ENCODE results near the gene DMRT1. TPM values are rescaled to one million over a fixed set of nuclear protein-coding genes. Genes with fewer than 3 reads are reported as not detected.

Gene DMRT1
- total and polyA plus RNA-seq, 9 of the 15 experiments (the other 6 are each of a cell fraction or from before 2014, with no cell fraction given): not detected

- ChIA-PET POLR2A (no interaction called here), CTCF (ENCODE audit: low intra/inter-chr PET ratio) (interaction anchor here (0.6 kb wide), 1 partner anchor 1158 kb away, joined by 3 read pairs; no protein-coding TSS in a partner anchor)
- no peaks in the 10 kb centered on the region for H3K9me1 ChIP-seq (ENCODE audit: control insufficient read depth, insufficient read depth, low read length)
- no peak overlapping the region for H3K27ac ChIP-seq (ENCODE audit: extremely low read depth, low read depth, low read length)
- in situ Hi-C loops (cut with MboI): no loop called here
- H3K4me3 ChIP-seq: no peak overlapping the region
- ATAC-seq (peak; percentile 79), FAIRE-seq (no peak), DNase-seq (ENCODE audit: extremely low read depth in 1 of 4, low spot score in 3 of 4) (peak in 3 of 4 experiments; percentile 12 to 29 (median 13))
- no peaks in the 10 kb centered on the region for H3K9me3 ChIP-seq (replicated peaks; ENCODE audit: control insufficient read depth, insufficient read depth, low read depth, low read length)
- H3K79me2 ChIP-seq (ENCODE audit: control insufficient read depth, insufficient read depth, low read length): no peaks in the 10 kb centered on the region
- H3K4me2 ChIP-seq (ENCODE audit: insufficient read depth, low read length): no peak overlapping the region
- no peak overlapping the region for H2AFZ ChIP-seq (ENCODE audit: low read depth, low read length)
- no peaks in the 10 kb centered on the region for H3K4me1 ChIP-seq (replicated peaks in 1 of 2; ENCODE audit: control insufficient read depth in 2 of 2, insufficient read depth in 2 of 2, low read length in 2 of 2)
- no peak overlapping the region for H3K9ac ChIP-seq (ENCODE audit: insufficient read depth in 1 of 2, low read depth in 2 of 2, low read length in 2 of 2)
- intact Hi-C loops (cut with micrococcal nuclease): no loop called here
- under 1% methylated on average over 9 of the region's 10 CpGs for WGBS (ENCODE audit: insufficient coverage, low coverage, missing lambda C conversion rate)
- no TSS peak for BruUV-seq (replicated peaks)
- no peaks in the 10 kb centered on the region for H3K27me3 ChIP-seq (ENCODE audit: control insufficient read depth in 2 of 2, insufficient read depth in 2 of 2, low read length in 2 of 2)
- no peaks in the 10 kb centered on the region for H3K36me3 ChIP-seq (ENCODE audit: control insufficient read depth, insufficient read depth, low read length)
- H4K20me1 ChIP-seq (replicated peaks; ENCODE audit: control insufficient read depth, insufficient read depth, low read length): no peaks in the 10 kb centered on the region
- no peak for TF ChIP-seq DPF2 (IDR thresholded peaks at IDR 0.05)
- no peak for TF ChIP-seq HDAC6 (IDR thresholded peaks at IDR 0.05; ENCODE audit: low read depth, low read length)
- TF ChIP-seq ETS1 (conservative IDR thresholded peaks at IDR 0.05; ENCODE audit: control insufficient read depth, low read depth, low read length): no peak
- no peak for TF ChIP-seq SMAD4 (CRISPR knock-in tag; conservative IDR thresholded peaks at IDR 0.05)
- TF ChIP-seq USF2 (CRISPR knock-in tag; IDR thresholded peaks at IDR 0.05): peak; percentile 85
- peak; percentile 21 to 31; a peak in 1 of 4 replicates for TF ChIP-seq RAD21 (CRISPR knock-in tag; conservative IDR thresholded peaks at IDR 0.05 in 1 of 2, IDR thresholded peaks at IDR 0.05 in 1 of 2)
- TF ChIP-seq ZBTB9 (CRISPR knock-in tag; IDR thresholded peaks at IDR 0.05): no peak
- TF ChIP-seq HEY1 (CRISPR knock-in tag; IDR thresholded peaks at IDR 0.05; ENCODE audit: borderline replicate concordance): no peak
- TF ChIP-seq ZNF253 (CRISPR knock-in tag; conservative IDR thresholded peaks at IDR 0.05): no peak
- TF ChIP-seq SMARCB1 (IDR thresholded peaks at IDR 0.05; ENCODE audit: insufficient read length, low read depth): no peak
- TF ChIP-seq ZNF707 (CRISPR knock-in tag; conservative IDR thresholded peaks at IDR 0.05): no peak
- no peak for TF ChIP-seq CHAMP1 (IDR thresholded peaks at IDR 0.05)
- no peak for TF ChIP-seq ETV6 (IDR thresholded peaks at IDR 0.05; ENCODE audit: borderline replicate concordance in 1 of 2, low read depth in 2 of 2, low read length in 1 of 2)
- no peak for TF ChIP-seq ETV6 (CRISPR knock-in tag; IDR thresholded peaks at IDR 0.05; ENCODE audit: borderline replicate concordance)
- no peak for TF ChIP-seq TCFL5 (CRISPR knock-in tag; conservative IDR thresholded peaks at IDR 0.05)
- TF ChIP-seq FOXA3 (CRISPR knock-in tag; conservative IDR thresholded peaks at IDR 0.05 in 1 of 2, IDR thresholded peaks at IDR 0.05 in 1 of 2): no peak
- peak; percentile 76 for TF ChIP-seq RAD51 (IDR thresholded peaks at IDR 0.05; ENCODE audit: borderline replicate concordance, low read depth)
Measured at GRCh38 chr9:1018121-1018520, 176.6 kb downstream of the DMRT1 start.

Measured in K562 (cell line).